ENCODE data around the gene ARHGAP19. TPM values are rescaled to one million over a fixed set of nuclear protein-coding genes. Genes with fewer than 3 reads are reported as not detected.

Gene ARHGAP19
- total RNA-seq, 4 donors from 2014 or later = 5.7 to 10.4 (median 9.2) TPM

- TF ChIP-seq CTCF (IDR thresholded peaks at IDR 0.05; ENCODE audit: low read depth) = no peak
These were observed 96.0 kb downstream of the ARHGAP19 start for GRCh38 chr10:97196223-97197029.

GRCh38 chr10:97195706-97196222 lies 96.7 kb downstream of the ARHGAP19 start:
- no peak for TF ChIP-seq CTCF (IDR thresholded peaks at IDR 0.05; ENCODE audit: low read depth)

- TF ChIP-seq CTCF (IDR thresholded peaks at IDR 0.05; ENCODE audit: low read depth) = no peak
These were observed 99.4 kb downstream of the ARHGAP19 start for GRCh38 chr10:97192952-97193435.

- no peak for TF ChIP-seq CTCF (IDR thresholded peaks at IDR 0.05; ENCODE audit: low read depth)
These were observed 102.0 kb downstream of the ARHGAP19 start for GRCh38 chr10:97190450-97190849.

- no peak for TF ChIP-seq CTCF (IDR thresholded peaks at IDR 0.05; ENCODE audit: low read depth)
These were observed 104.2 kb downstream of the ARHGAP19 start for GRCh38 chr10:97188261-97188711.

- no peak for TF ChIP-seq CTCF (IDR thresholded peaks at IDR 0.05; ENCODE audit: low read depth)
These were observed 105.5 kb downstream of the ARHGAP19 start for GRCh38 chr10:97186911-97187310.

GRCh38 chr10:97185326-97186058 lies 106.9 kb downstream of the ARHGAP19 start, which contains the start of gene SLIT1:
Gene SLIT1 (minus strand): TSS chr10:97185959. CDS start chr10:97185674, 285 bp downstream.
- TF ChIP-seq CTCF (IDR thresholded peaks at IDR 0.05; ENCODE audit: low read depth) = no peak

All from subcutaneous adipose tissue (tissue), 4 donors.